Ovary (tissue), 9 donors: ENCODE results near the gene PCDH17. TPM values are rescaled to one million over a fixed set of nuclear protein-coding genes. Genes with fewer than 3 reads are reported as not detected.

ENCODE experiments used
- DNase-seq, 5 donors: peaks; one replicate each; pipeline ENCODE4 v3.0.0-alpha.2; 2019 to 2020
- H3K27ac ChIP-seq, 2 donors: fragments of 200-600 bp; one replicate each; pipeline versions ENCODE4 v1.5.1 to v1.8.0; 2019 to 2022
- H3K27me3 ChIP-seq: fragments of 200-600 bp; one replicate; pipeline ENCODE4 v1.8.0; 2022
- H3K36me3 ChIP-seq: fragments of 200-600 bp; sonication (generic); one replicate; pipeline ENCODE4 v1.5.1; 2019
- H3K4me1 ChIP-seq: one replicate; pipeline ENCODE4 v1.8.1; 2013; ENCODE audit warnings: mild to moderate bottlenecking, moderate library complexity; ENCODE audit not compliant: insufficient read depth
- H3K4me3 ChIP-seq: fragments of 200-600 bp; sonication (generic); one replicate; pipeline ENCODE4 v1.5.1; 2017
- H3K9me3 ChIP-seq, 2 donors: fragments of 200-600 bp in 1 of 2; sonication (generic) in 1 of 2; one replicate each; pipeline versions ENCODE4 v1.5.1 to v1.8.1; 2013 to 2019; ENCODE audit warnings: mild to moderate bottlenecking in 1 of 2, moderate library complexity in 1 of 2
- CTCF ChIP-seq, 3 donors: fragments of 450-650 bp in 2 of 3; fragments of 200-600 bp in 1 of 3; IDR thresholded peaks; one replicate each; pipeline versions ENCODE4 v1.5.1 to v1.8.0; 2016 to 2022; ENCODE audit warnings: antibody characterized with exemption in 3 of 3, mild to moderate bottlenecking in 1 of 3
- EP300 ChIP-seq: sonication (generic); formaldehyde crosslinking; IDR thresholded peaks from one replicate; pipeline ENCODE4 v1.6.1; 2017; ENCODE audit warnings: antibody characterized with exemption
- POLR2A ChIP-seq: fragments of 450-650 bp; IDR thresholded peaks from one replicate; pipeline ENCODE4 v1.6.1; 2017; ENCODE audit warnings: antibody characterized with exemption, mild to moderate bottlenecking, moderate library complexity
- WGBS, 3 donors: extraction: QIAGEN DNeasy Blood & Tissue Kit in 1 of 3; methylation state at CpG; one replicate each; pipeline versions ENCODE4 v1.1.5 to v1.1.7; 2013 to 2017; 5-methylcytosine and 5-hydroxymethylcytosine counted together
- intact Hi-C, 4 donors: fragments of 100-400 bp; cut with DNase I; formaldehyde crosslinking; loops; one replicate each; pipeline versions ENCODE4 v1.11.0 to v1.15.1; 2022 to 2023
- polyA plus RNA-seq, 2 donors: library from polyadenylated mRNA; stranded (reverse); fragments of 200-250 nt in 1 of 2; fragments of 350-450 nt in 1 of 2; fragmentation: Illumina TruSeq in 1 of 2; extraction: RNeasy Lipid Tissue Mini Kit (QIAGEN cat#74804) in 1 of 2; gene quantifications; one replicate each; pipeline ENCODE4 v1.2.3, GENCODE V29; 2013 to 2014
- total RNA-seq, 7 donors: library from RNA; depleted of rRNA in 2 of 7; stranded (reverse); fragments of >200 nt in 2 of 7; fragmentation: NEBNext Ultra II Directional in 3 of 7; extraction: Animal tissue kit (Norgen Biotek cat#: 25700) in 3 of 7; gene quantifications; one replicate each; pipeline versions ENCODE4 v1.1.0 to v1.2.4, GENCODE V29; 2016 to 2023
- donor health status: DM: no; HTN: no; CAD: no; lungs with moderate emphysema.
- donor health status: DM: no; HTN: no; CAD: no.
- donor health status: Bipolar disorder and iron deficiency.
- donor health status: DM: yes; HTN: yes; CAD: no.
- donor health status: DM: no; HTN: no; CAD: no.
- donor health status: DM: yes; HTN: yes; CAD: no.

PCDH17 gene
- total and polyA plus RNA-seq, 9 donors, result 1.2 to 21.3 (median 2.4) TPM

- DNase-seq, result peak in 1 of 5 donors; percentile 5
- TF ChIP-seq POLR2A (no peak), CTCF (IDR thresholded peaks at IDR 0.05) (no peak), EP300 (no peak)
- H3K27ac ChIP-seq, result no peak overlapping the region
- H3K9me3 ChIP-seq, result peaks cover 0 to 6% of the 10 kb centered on the region in 2 donors
- intact Hi-C loops, result no loop called here
- WGBS, 3 donors, result 8 to 12% (median 10%) methylated on average over 76 to 78 of the region's 78 CpGs
- peaks cover 10% of the 10 kb centered on the region for H3K4me1 ChIP-seq
- peak overlapping the region; percentile 15 for H3K4me3 ChIP-seq
- no peaks in the 10 kb centered on the region for H3K27me3 ChIP-seq
- no peaks in the 10 kb centered on the region for H3K36me3 ChIP-seq
These were observed 2.6 kb downstream of the PCDH17 start for GRCh38 chr13:57633950-57634838.

GRCh38 chr13:57634839-57635165 lies 3.3 kb downstream of the PCDH17 start:
- Histone ChIP-seq H3K27me3 (no peaks in the 10 kb centered on the region), H3K9me3 (peaks cover 0 to 6% of the 10 kb centered on the region in 2 donors), H3K4me3 (no peak overlapping the region), H3K36me3 (no peaks in the 10 kb centered on the region), H3K27ac (no peak overlapping the region), H3K4me1 (peaks cover 8% of the 10 kb centered on the region)
- intact Hi-C loops, result no loop called here
- peak in 1 of 5 donors; percentile 9 for DNase-seq
- no peak for TF ChIP-seq POLR2A
- no peak for TF ChIP-seq CTCF (IDR thresholded peaks at IDR 0.05)
- TF ChIP-seq EP300, result no peak
- 23 to 44% (median 30%) methylated on average over 15 of the region's 15 CpGs for WGBS, 3 donors

- Histone ChIP-seq H3K36me3 (no peaks in the 10 kb centered on the region), H3K27ac (no peak overlapping the region), H3K4me3 (no peak overlapping the region), H3K27me3 (no peaks in the 10 kb centered on the region), H3K4me1 (peaks cover 8% of the 10 kb centered on the region), H3K9me3 (peaks cover 0 to 6% of the 10 kb centered on the region in 2 donors)
- no peak for DNase-seq
- intact Hi-C loops, result no loop called here
- WGBS, 3 donors, result 29 to 46% (median 44%) methylated on average over 2 of the region's 2 CpGs
- no peak for TF ChIP-seq EP300
These were observed 4.1 kb downstream of the PCDH17 start for GRCh38 chr13:57635541-57636085.

GRCh38 chr13:57636816-57637215 lies 5.3 kb downstream of the PCDH17 start:
- H3K27ac ChIP-seq, result no peak overlapping the region
- H3K36me3 ChIP-seq, result no peaks in the 10 kb centered on the region
- no peak for TF ChIP-seq POLR2A
- TF ChIP-seq CTCF (IDR thresholded peaks at IDR 0.05), result no peak
- no peak for TF ChIP-seq EP300
- DNase-seq, result no peak
- intact Hi-C loops, result no loop called here
- peaks cover 5% of the 10 kb centered on the region for H3K4me1 ChIP-seq
- no peak overlapping the region for H3K4me3 ChIP-seq
- peaks cover 0 to 6% of the 10 kb centered on the region in 2 donors for H3K9me3 ChIP-seq
- H3K27me3 ChIP-seq, result no peaks in the 10 kb centered on the region
- WGBS, 3 donors, result 72 to 82% (median 77%) methylated on average over 2 of the region's 2 CpGs

GRCh38 chr13:57637515-57637914 lies 6.0 kb downstream of the PCDH17 start:
- 59 to 69% (median 66%) methylated on average over 1 of the region's 1 CpG for WGBS, 3 donors
- no peak for DNase-seq
- Histone ChIP-seq H3K27ac (no peak overlapping the region), H3K4me3 (no peak overlapping the region), H3K27me3 (no peaks in the 10 kb centered on the region), H3K9me3 (peaks cover 0 to 6% of the 10 kb centered on the region in 2 donors), H3K4me1 (peaks cover under 1% of the 10 kb centered on the region), H3K36me3 (no peaks in the 10 kb centered on the region)
- intact Hi-C loops, result no loop called here
- TF ChIP-seq POLR2A (no peak), CTCF (IDR thresholded peaks at IDR 0.05) (no peak), EP300 (no peak)
